GF-D8 (cell line): ENCODE data around the gene IL10RB.

Experiments used
- DNase-seq: peaks from one replicate; lab custom pipeline; 2025; lab: John Stamatoyannopoulos, UW

IL10RB gene

DNA sequence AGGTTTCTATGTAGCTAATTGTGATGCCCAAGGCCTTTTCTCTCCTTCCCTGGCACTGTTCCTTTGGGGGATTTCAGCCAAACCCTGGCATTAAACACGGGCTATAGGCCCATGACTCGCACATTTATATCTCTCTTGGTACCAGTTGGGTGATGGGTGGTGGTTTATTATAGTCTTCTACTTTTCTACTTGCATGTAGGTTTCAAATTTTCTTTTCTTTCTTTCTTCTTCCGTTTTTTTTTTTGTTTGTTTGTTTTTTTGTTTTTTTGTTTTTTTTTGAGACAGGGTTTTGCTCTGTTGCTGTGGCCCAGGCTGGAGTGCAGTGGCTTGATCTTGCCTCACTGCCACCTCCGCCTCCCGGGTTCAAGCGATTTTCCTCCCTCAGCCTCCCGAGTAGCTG is 1.1 kb downstream of the IL10RB start:
- no peak for DNase-seq

DNA sequence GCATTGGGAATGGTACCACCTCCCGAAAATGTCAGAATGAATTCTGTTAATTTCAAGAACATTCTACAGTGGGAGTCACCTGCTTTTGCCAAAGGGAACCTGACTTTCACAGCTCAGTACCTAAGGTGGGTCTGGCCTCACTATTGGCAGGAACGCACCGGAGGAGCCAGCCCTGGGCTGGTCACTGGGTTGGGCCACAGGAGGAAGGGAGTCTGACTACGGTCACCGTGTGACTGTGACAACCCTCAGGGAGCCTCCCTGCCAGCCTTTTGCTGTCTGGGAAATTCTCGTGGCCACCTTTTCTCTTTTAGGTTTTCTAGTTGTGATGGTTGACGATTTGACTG is 2.2 kb downstream of the IL10RB start:
- no peak for DNase-seq

DNA sequence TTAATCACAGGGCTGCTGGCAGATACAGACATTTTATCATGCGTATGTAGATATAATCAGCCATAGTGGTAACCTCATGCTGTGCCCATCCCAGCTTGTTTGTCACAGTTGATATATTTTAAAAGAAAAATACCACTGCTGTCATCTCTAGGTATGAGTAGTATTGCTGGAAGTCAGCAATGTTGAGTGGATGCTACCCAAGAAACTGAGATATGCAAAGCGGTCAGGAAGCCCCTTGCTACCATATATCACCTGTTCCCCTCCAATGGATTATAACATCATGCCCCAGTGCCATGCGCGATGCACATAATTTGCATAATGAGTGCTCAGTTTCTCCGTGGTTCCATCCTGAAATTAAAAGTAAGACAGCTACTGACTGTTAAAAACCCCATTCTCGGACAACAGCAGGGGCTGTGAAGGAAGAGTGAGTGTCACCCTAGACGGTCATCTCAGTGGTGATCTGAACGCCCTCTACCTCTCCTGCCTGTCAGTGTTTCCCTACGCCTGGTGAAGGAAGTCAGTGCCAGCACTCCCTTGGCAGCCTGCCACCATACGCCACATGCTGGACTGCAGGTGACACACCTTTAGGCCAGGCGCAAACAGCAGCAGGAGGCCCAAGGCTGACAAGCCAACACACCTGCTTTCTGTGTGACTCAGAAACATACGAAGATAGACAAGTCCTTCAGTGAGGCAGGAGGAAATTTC is 2.7 kb downstream of the IL10RB start:
- no peak for DNase-seq

DNA sequence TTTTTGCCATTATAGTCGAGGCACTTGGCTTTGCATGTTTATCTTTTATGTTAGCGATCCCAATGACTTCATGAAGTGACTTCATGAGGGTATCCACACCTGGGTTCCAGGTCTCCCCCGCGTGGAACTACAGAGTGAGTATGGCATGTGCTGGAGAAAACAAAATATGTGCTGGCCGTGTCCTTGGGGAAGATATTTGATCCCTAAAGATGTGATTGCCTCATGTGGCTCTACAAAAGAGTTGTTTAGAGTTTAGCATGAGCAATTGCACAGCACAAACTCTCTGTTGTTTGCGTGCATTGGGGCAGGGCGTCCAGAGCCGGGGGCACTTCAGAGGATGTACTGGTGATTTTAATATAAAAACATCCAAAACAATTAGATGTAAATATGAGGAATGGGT is 4.8 kb downstream of the IL10RB start:
- no peak for DNase-seq

DNA sequence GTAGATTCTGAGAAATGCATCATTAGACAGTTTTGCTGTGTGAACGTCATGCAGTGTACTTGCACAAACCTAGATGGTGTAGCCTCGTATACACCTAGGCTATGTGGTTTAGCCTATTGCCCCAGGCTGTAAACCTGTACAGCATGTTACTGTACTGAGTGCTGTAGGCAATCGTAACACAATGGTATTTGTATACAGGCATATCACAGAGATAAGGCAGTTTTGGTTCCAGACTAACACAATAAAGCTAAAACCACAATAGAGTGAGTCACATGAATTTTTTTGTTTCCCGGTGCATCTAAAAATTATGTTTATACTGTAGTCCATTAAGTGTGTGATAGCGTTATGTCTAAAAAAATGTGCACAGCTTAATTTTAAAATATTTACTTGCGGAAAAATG is 6.9 kb downstream of the IL10RB start:
- DNase-seq: no peak

DNA sequence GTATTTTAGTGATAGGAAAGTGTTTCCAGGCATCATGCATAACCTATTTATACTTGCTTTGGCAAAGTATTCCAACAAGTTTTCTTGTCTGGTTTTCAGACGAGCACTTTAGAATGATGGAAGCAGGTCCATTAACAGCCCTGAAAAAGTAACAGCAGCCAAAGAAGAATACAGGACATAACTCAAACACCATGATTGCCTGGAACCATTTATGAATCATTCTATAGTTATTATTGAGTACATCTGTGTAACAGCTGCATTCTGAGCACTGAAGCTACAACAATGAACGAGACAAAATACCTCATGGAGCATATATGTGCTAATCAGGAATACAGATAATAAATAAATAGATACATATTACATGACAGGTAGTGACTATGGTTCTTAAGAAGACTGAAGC is 12.6 kb downstream of the IL10RB start:
- DNase-seq: no peak

DNA sequence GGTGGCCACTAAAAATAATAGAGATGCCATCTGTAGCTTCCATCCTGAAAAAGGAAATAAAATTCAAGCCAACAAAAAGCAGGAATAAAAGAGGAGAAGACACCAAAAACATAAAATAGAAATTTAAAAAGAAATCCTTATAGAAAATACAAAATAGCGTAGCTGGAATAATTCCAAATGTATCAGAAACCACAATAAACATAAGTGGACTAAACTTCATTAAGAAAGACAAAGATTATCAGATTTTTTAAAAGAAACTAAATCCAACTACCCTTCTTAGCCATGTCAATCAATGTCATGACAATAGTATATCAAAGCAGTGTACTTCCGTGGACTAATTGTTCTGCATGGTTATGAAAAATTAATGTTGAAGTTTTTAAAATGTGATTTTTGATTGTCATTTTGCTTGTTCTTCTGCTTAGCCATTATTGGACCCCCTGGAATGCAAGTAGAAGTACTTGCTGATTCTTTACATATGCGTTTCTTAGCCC is 13.2 kb downstream of the IL10RB start:
- no peak for DNase-seq

DNA sequence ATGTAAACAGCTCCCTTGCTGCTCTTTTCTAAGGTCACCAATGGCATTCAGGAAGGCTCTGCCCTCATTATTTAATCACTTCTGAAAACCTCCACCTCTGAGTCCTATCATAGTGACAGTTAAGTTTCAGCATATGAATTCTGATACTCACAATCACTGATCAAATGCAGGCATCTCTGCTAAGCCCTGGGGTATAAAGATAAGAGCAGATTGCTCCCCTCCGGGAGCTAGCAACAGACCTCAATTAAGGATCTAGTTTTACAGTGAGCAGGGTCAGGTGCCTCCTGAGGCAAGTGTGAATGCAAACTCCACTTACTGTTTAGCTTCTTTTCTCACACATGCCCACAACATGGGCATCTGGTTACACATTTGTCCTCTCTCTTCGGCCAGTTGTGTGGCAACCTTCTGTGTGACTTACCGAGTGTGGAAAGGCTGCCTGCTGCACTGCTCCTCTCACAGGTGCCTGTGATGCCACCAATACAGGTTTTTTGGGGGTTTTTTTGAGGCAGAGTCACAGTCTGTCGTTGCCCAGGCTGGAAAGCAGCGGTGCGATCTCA is 15.0 kb downstream of the IL10RB start:
- DNase-seq: no peak

DNA sequence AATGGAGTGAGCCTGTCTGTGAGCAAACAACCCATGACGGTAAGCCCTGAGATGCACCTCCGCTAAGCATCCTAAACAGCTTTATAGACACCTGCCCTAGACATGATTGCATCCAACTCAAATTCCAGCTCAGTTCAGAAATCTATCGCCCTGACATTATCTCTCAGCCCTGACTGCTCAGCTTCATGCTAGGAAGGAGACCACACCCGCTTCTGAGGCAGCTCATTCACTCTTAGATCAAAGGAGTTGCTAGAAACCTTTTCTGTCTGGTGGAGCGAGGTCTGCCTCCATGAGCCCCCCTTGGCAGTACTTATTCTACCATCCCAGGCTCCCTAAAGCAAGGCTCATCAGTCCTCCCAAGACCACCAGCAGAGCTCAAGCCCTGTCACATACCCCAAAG is 17.0 kb downstream of the IL10RB start:
- no peak for DNase-seq

DNA sequence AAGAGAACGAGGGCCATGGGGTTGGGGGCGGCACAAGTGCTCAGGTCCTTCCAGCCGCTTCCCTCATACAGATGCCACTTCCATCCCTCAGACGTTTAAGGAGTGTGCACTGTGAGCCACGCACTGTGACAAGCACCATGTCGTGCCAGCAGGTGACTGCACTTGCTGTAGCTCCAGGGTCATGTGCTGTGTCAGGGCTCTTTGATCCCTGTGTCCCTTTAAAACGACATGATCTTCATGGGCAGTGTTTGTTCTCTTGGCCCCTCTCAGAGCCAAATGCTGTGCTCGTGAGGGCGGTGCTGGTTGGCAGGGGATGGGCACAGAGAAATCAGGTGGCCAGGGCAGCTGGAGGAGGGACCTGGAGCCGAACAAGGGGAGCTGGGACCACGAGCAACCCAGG is 19.9 kb downstream of the IL10RB start:
- DNase-seq: no peak

DNA sequence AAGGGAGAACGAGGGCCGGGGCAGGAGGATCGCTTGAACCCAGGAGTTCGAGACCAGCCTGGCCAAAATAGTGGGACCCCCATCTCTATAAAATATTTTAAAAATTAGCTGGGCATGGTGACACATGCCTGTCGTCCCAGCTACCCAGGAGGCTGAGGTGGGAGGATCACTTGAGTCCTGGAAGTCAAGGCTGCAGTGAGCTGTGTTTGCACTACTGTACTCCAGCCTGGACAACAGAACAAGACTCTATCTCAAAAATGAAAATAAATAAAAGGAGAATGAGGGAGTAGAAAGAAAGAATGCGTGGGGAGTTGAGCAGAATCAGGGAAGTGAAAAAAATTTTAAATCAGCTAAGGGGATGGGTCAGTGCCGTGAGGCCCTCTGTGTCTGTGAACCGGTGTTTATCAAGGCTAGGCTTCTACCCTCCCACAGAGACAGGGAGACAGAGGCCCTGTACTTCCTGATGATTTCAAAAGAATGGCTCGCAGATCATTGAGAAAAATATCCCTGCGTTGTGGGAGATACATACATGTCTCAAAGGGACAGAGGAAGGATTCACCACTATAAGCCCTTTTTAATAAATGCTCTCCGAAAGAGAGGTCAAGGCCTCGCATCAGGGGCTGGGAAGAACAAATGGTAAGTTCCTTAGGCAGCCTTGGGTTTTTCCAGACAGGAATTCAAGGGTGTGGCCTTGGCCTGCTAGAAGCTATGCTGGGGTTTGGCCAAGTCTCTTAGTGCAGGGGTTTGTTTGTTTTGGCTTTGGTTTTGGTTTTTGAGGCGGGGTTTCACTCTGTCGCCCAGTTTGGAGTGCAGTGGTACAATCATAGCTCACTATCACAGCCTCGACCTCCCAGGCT is 20.7 kb downstream of the IL10RB start:
- no peak for DNase-seq

DNA sequence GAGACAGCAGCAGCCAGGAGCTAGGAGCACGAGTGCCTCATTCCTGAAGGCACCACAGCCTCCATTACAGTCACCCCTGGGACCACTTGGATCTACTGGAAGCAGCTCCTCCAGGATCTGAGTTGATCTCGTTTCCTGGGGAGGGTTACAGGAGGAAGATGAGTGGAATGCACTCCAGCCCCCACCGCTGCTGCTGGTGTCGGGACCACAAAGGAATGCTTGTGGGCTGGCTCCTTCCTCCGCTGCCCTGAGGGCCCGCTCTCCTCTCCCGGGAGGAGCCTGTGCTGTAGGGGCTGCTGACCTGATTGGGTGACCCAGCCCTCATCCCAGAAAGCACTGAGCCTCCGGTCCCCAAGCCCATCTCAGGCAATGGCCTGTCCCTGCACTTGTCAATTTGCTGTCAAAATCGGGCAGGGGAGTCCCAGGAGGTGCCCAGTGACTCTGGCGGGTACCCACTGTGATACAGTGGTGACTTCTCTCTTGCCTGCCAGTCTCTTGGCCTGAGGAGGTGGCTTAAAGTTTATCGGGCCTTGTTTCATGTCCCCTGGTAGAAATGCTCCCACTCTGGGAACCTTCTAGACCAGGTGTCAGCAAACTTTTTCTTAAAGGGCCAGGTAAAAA is 23.1 kb downstream of the IL10RB start:
- DNase-seq: no peak

DNA sequence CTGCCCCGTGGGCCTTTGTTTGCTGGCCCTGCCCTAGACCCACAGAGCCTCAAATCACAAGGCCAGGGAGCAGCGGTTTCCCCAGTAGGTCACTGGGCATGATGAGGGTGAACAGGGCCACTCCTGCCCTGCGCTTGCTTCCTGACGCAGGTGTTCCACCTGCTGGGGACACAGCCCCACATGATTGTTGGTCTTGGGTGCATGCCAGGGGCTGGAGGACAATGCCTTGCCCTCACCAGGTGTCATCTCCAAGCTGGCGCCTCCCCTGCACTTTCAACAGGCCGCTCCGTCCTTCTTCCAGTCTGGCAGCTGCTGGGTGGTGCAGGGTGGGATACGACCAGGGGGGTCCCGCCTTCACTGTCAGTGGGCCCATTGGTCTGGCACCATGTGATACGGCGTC is 24.3 kb downstream of the IL10RB start:
- DNase-seq: no peak

DNA sequence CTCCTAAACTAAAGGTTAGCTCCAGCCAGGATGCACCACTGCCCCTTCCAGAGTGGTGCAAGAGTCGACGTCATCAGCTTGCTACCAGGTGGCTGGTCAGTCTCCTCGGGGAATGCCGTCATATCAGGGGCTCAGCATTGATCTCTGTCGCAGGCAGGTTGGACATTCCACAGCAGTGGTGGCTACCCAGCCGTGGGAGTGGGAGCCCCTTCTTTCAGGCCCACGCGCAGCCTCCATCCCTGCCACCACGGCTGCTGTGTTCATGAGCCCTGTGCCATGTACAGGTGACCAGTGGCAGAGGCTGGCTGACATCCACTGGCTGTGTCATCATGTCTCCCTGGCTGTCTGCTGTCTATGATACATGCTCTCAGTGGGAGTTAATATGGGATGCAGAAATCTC is 25.5 kb downstream of the IL10RB start:
- DNase-seq: no peak

DNA sequence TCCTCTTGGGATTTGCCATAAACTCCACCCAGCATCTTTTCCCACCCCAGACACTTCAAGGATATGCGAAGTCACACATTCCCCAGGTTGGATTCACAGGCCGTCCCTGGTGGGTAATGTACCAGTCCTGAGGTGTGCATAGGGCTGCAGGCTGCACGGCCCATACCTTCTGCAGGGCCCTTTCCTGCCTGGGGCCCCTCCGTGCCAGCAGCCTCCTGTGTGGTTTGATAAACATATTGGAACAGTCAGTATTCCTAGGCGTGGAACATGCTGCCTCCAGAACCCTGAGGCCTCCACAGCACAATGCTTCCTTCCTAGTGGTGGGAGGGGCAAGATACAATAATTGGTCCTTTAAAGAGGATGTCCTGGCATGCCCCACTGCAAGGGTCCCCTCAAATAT is 26.6 kb downstream of the IL10RB start:
- no peak for DNase-seq

DNA sequence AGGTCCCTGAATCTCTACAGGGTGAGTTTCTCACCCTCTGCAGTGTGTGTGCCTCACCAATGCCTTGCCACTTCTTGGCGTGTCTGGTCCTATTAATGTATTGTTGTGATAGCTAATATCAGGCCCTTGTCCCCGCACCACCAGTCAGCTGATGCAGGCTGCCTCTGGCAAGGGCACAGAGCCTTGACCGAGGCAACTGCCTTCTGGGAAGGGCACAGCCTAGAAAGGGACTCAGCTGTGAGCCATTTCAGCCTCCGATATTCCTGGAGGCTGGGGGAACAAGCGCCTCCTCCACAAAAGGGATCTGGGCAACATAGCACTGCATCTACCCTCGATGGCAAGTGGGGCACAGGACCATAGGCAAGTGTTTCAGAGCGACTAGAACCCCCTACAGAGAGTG is 27.0 kb downstream of the IL10RB start:
- DNase-seq: no peak

DNA sequence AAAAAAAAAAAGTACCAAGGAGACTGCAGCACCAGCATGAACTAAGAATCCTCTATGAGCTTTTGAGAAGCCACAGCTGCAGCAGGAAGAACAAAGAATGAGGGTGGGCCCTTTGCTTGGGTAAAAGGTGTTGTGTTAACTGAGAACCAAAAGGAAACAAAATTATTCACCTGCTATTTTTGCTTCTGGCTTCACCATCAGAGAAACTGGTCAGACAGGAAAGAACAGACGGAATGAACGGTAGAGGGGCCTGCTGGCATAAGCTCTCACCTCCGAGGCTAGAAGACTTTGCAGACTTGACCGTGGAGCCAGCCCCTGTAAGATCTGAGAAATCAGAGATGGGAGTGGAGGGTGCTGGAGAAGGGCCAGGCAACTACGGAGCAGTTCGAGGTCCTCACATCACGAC is 27.6 kb downstream of the IL10RB start:
- no peak for DNase-seq

DNA sequence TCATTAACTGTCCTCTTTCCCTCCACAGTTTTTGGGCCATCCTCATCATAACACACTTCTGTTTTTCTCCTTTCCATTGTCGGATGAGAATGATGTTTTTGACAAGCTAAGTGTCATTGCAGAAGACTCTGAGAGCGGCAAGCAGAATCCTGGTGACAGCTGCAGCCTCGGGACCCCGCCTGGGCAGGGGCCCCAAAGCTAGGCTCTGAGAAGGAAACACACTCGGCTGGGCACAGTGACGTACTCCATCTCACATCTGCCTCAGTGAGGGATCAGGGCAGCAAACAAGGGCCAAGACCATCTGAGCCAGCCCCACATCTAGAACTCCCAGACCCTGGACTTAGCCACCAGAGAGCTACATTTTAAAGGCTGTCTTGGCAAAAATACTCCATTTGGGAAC is 30.0 kb downstream of the IL10RB start:
- no peak for DNase-seq

DNA sequence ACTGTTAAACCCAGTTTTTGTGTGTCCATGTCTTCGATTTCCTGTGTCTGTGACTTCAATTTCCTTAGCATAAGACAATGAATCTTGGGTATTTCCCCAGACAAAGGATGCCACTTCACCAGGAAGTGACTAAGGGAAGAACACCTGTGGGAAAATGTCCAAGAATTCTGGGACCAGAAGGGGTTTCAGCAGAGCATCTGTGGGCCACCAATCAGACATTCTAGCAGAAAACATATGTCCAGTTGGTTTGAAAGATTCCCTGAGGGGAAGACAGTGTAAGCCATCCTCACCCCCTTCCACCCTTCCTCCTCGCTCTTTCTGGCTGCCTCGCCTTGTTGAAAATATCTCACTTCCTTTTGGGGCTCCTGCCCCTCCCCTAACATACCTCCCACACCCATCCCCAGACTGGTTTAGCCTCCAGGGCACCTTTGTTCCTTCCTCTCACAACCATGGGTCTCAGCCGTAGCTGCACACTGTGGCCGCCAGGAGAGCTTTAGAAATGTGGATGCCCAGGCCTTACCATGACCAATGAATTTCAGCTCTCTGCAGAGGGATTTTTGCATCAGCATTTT is 33.1 kb downstream of the IL10RB start:
- DNase-seq: no peak

DNA sequence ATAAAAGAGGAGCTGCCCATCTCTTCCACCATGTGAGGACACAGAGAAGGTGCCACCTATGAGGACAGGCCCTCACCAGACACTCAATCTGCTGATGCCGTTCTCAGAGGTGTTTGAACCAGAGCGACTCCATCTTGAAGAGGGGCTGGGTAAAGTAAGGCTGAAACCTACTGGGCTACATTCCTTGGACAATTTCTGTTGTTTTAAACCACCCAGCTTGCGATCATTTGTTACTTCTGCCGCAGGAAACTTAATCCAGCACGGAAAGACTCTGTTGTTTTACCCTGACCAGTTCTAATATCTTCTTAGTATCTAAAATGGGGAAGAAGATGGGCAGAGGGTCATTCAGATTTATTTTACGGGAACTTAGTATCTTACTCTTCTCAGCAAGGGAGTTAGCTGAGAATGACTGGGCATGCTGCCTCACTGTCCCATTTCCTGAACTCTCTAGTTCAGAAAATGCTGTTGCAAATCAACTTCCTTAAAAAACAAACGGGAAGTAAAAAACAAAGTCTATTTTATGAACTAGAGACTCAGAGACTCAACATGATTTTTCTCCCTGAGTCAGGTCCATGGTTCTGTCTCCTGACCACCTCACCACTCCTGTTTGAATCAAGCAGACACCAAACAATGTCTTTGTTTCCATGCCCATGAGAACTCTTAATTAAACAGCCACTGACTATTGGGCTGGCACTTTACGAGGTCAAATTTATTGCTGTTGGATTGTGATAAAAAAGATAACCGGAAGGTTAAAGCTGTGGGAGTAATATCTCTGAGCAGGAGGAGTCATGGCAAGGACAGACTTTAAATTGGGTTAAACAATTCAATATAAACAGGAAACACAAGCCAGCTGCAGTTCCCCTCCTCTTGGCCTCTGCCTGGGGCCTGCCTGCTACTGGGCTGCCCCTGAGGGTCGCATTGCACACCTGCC is 34.8 kb downstream of the IL10RB start:
- DNase-seq: peak; percentile 95

DNA sequence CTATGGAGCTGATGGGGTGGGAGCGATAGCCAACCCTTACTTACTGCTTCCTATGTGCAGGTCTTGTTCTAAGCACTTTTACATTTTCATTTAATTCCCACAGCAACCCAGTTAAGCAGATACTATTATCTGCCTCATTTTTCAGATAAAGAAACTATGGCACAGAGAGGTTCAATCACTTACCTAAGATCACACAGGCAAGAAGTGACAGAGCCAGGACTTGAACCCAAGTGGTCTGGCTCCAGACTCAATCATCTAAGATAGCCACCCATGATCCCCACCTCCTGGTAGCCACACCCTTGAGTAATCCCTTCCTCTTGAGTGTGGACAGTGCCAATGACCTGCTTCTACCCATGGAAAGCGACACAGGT is 35.5 kb downstream of the IL10RB start:
- no peak for DNase-seq
